Lower leg skin (tissue), 3 donors: ENCODE data around the gene DTHD1.

Experiments used
- CTCF ChIP-seq, 3 donors: fragments of 450-650 bp; IDR thresholded peaks; one replicate each; pipeline ENCODE4 v1.5.1; 2016; ENCODE audit warnings: antibody characterized with exemption in 3 of 3, mild to moderate bottlenecking in 3 of 3, moderate library complexity in 2 of 3
- POLR2A ChIP-seq, 2 donors: fragments of 450-650 bp; IDR thresholded peaks; one replicate each; pipeline ENCODE4 v1.6.1; 2016 to 2017; ENCODE audit warnings: antibody characterized with exemption in 2 of 2, mild to moderate bottlenecking in 1 of 2, moderate library complexity in 1 of 2

GRCh38 chr4:36283912-36284465, 2.6 kb downstream of the DTHD1 start:
- TF ChIP-seq POLR2A (IDR thresholded peaks at IDR 0.05), result no peak
- no peak for TF ChIP-seq CTCF (IDR thresholded peaks at IDR 0.05)
